Left renal cortex interstitium (tissue), 4 donors: ENCODE results near the gene MPP2. TPM values are rescaled to one million over a fixed set of nuclear protein-coding genes. Genes with fewer than 3 reads are reported as not detected.
"Not testable (repeated sequence)": the region's sequence is repeated elsewhere in the genome, so short reads cannot be mapped to it uniquely, and the experiment has no call there.

ENCODE experiments used
- DNase-seq, 4 donors: peaks; one replicate each; pipeline ENCODE4 v3.0.0-alpha.2; 2013; ENCODE audit warnings: low read depth in 4 of 4, low spot score in 2 of 4, missing footprints in 1 of 4
- polyA plus RNA-seq, 4 donors: library from polyadenylated mRNA; unstranded; fragments of 120-200 nt; gene quantifications; one replicate each; pipeline ENCODE4 v1.2.1, GENCODE V29; 2013; ENCODE audit not compliant: insufficient read length in 4 of 4

MPP2 gene
- polyA plus RNA-seq, 4 donors = 4.7 to 7.6 (median 7.2) TPM

GRCh38 chr17:43852571-43852970 lies 54.8 kb downstream of the MPP2 start:
- no peak for DNase-seq

GRCh38 chr17:43849116-43849515 lies 58.2 kb downstream of the MPP2 start:
- no peak for DNase-seq

GRCh38 chr17:43848601-43849000 lies 58.7 kb downstream of the MPP2 start:
- DNase-seq = no peak

GRCh38 chr17:43846963-43847371 lies 60.4 kb downstream of the MPP2 start, which contains the start of gene CD300LG:
CD300LG (plus strand) TSS chr17:43847176; CDS start chr17:43847217, 41 bp downstream.
- no peak for DNase-seq

- peak in 2 of 4 donors; percentile 34 to 50 for DNase-seq
Observed at GRCh38 chr17:43846221-43846712, 61.1 kb downstream of the MPP2 start.

- no peak for DNase-seq
Observed at GRCh38 chr17:43845766-43846165, 61.6 kb downstream of the MPP2 start.

GRCh38 chr17:43844241-43844640 lies 63.1 kb downstream of the MPP2 start:
- DNase-seq = no peak

GRCh38 chr17:43842975-43843325 lies 64.4 kb downstream of the MPP2 start:
- no peak for DNase-seq

GRCh38 chr17:43842091-43842974 lies 65.0 kb downstream of the MPP2 start:
- not testable (repeated sequence) for DNase-seq

- DNase-seq = no peak
Observed at GRCh38 chr17:43841282-43841681, 66.1 kb downstream of the MPP2 start.

- DNase-seq = no peak
Observed at GRCh38 chr17:43840814-43841213, 66.5 kb downstream of the MPP2 start.

GRCh38 chr17:43839670-43840108 lies 67.6 kb downstream of the MPP2 start:
- no peak for DNase-seq

- no peak for DNase-seq
Observed at GRCh38 chr17:43834106-43834505, 73.2 kb downstream of the MPP2 start.

GRCh38 chr17:43832976-43833829 lies 74.1 kb downstream of the MPP2 start, which contains the start of gene MPP3:
MPP3 (minus strand) TSS chr17:43833146; CDS start chr17:43831906, 1,240 bp downstream.
- peak in 3 of 4 donors; percentile 37 to 52 (median 46) for DNase-seq

GRCh38 chr17:43832168-43832975 lies 75.0 kb downstream of the MPP2 start:
- DNase-seq = no peak

- DNase-seq = no peak
Observed at GRCh38 chr17:43831633-43832032, 75.7 kb downstream of the MPP2 start.

- no peak for DNase-seq
Observed at GRCh38 chr17:43830510-43831140, 76.7 kb downstream of the MPP2 start.

GRCh38 chr17:43829738-43830137 lies 77.6 kb downstream of the MPP2 start:
- DNase-seq = no peak

- DNase-seq = no peak
Observed at GRCh38 chr17:43827596-43827995, 79.7 kb downstream of the MPP2 start.

- DNase-seq = no peak
Observed at GRCh38 chr17:43826206-43826605, 81.1 kb downstream of the MPP2 start.
